HG02870 (cell line): Measurements from ENCODE around the gene MRTFA.
"Not testable (repeated sequence)": the region's sequence is repeated elsewhere in the genome, so short reads cannot be mapped to it uniquely, and the experiment has no call there.

Experiments
- ATAC-seq: cut with Tn5 transposase; IDR thresholded peaks from one replicate; pipeline ENCODE4 v1.9.1; 2021; ENCODE audit warnings: mild to moderate bottlenecking, moderate library complexity; ENCODE audit not compliant: unreplicated experiment

Gene MRTFA

GRCh38 chr22:40403651-40404050, 232.9 kb downstream of the MRTFA start:
- no peak for ATAC-seq

GRCh38 chr22:40403141-40403540, 233.4 kb downstream of the MRTFA start:
- ATAC-seq: no peak

- no peak for ATAC-seq
Observed at GRCh38 chr22:40401981-40402406, 234.5 kb downstream of the MRTFA start.

- ATAC-seq: no peak
Observed at GRCh38 chr22:40401532-40401931, 235.0 kb downstream of the MRTFA start.

GRCh38 chr22:40400159-40400558, 236.4 kb downstream of the MRTFA start:
- no peak for ATAC-seq

- ATAC-seq: no peak
Observed at GRCh38 chr22:40399621-40400020, 236.9 kb downstream of the MRTFA start.

GRCh38 chr22:40397396-40397795, 239.1 kb downstream of the MRTFA start:
- no peak for ATAC-seq

- no peak for ATAC-seq
Observed at GRCh38 chr22:40396882-40397281, 239.6 kb downstream of the MRTFA start.

GRCh38 chr22:40395607-40396006, 240.9 kb downstream of the MRTFA start:
- no peak for ATAC-seq

GRCh38 chr22:40394607-40395006, 241.9 kb downstream of the MRTFA start:
- no peak for ATAC-seq

- no peak for ATAC-seq
Observed at GRCh38 chr22:40392618-40393017, 243.9 kb downstream of the MRTFA start.

- no peak for ATAC-seq
Observed at GRCh38 chr22:40391417-40391816, 245.1 kb downstream of the MRTFA start.

GRCh38 chr22:40388231-40388630, 248.3 kb downstream of the MRTFA start:
- ATAC-seq: no peak

GRCh38 chr22:40387746-40388145, 248.8 kb downstream of the MRTFA start:
- no peak for ATAC-seq

- ATAC-seq: no peak
Observed at GRCh38 chr22:40385036-40385782, 251.3 kb downstream of the MRTFA start.

- no peak for ATAC-seq
Observed at GRCh38 chr22:40383905-40384304, 252.6 kb downstream of the MRTFA start.

GRCh38 chr22:40381461-40381860, 255.1 kb downstream of the MRTFA start:
- ATAC-seq: no peak

- ATAC-seq: not testable (repeated sequence)
Observed at GRCh38 chr22:40378448-40378847, 258.1 kb downstream of the MRTFA start.

- no peak for ATAC-seq
Observed at GRCh38 chr22:40377931-40378330, 258.6 kb downstream of the MRTFA start.

GRCh38 chr22:40376149-40376548, 260.4 kb downstream of the MRTFA start:
- ATAC-seq: no peak

GRCh38 chr22:40374567-40374966, 262.0 kb downstream of the MRTFA start:
- no peak for ATAC-seq

GRCh38 chr22:40368836-40369235, 267.7 kb downstream of the MRTFA start:
- no peak for ATAC-seq

GRCh38 chr22:40368016-40368415, 268.5 kb downstream of the MRTFA start:
- ATAC-seq: no peak
